Coronary artery (tissue), 2 donors: ENCODE results near the gene KRTAP5-2.

Experiments used
- DNase-seq: peaks from one replicate; pipeline ENCODE4 v3.0.0-alpha.2; 2017; ENCODE audit warnings: low spot score
- H3K27ac ChIP-seq, 2 donors: fragments of 200-600 bp; sonication (generic); one replicate each; pipeline ENCODE4 v1.5.1; 2016 to 2019
- H3K4me3 ChIP-seq: fragments of 200-600 bp; sonication (generic); 2 replicates; pipeline ENCODE4 v1.5.1; 2016; ENCODE audit warnings: mild to moderate bottlenecking, moderate library complexity
- CTCF ChIP-seq: fragments of 200-600 bp; sonication (generic); IDR thresholded peaks from one replicate; pipeline ENCODE4 v1.5.1; 2019; ENCODE audit warnings: antibody characterized with exemption

Gene KRTAP5-2

GRCh38 chr11:1633864-1634263, 35.8 kb upstream of the KRTAP5-2 start:
- no peak overlapping the region for H3K4me3 ChIP-seq
- no peak for DNase-seq
- TF ChIP-seq CTCF: no peak
- H3K27ac ChIP-seq: no peak overlapping the region

GRCh38 chr11:1632053-1632714, 34.1 kb upstream of the KRTAP5-2 start:
- no peak overlapping the region for H3K4me3 ChIP-seq
- DNase-seq: no peak
- no peak for TF ChIP-seq CTCF
- no peak overlapping the region for H3K27ac ChIP-seq

GRCh38 chr11:1631066-1631568, 33.0 kb upstream of the KRTAP5-2 start:
- no peak for TF ChIP-seq CTCF
- H3K4me3 ChIP-seq: no peak overlapping the region
- no peak overlapping the region for H3K27ac ChIP-seq
- DNase-seq: no peak

GRCh38 chr11:1630271-1630670, 32.2 kb upstream of the KRTAP5-2 start:
- TF ChIP-seq CTCF: no peak
- no peak overlapping the region for H3K27ac ChIP-seq
- DNase-seq: no peak
- no peak overlapping the region for H3K4me3 ChIP-seq

GRCh38 chr11:1629326-1630185, 31.5 kb upstream of the KRTAP5-2 start, which contains the start of gene KRTAP5-5:
Gene KRTAP5-5, plus strand, starts transcription at chr11:1629775. Its CDS starts 66 bp downstream, at chr11:1629841.
- Histone ChIP-seq H3K27ac (no peak within 1 kb of the TSS), H3K4me3 (no peak within 1 kb of the TSS)
- DNase-seq: no peak
- TF ChIP-seq CTCF: no peak

- peak; percentile 70 for TF ChIP-seq CTCF
- H3K4me3 ChIP-seq: no peak overlapping the region
- no peak overlapping the region for H3K27ac ChIP-seq
- no peak for DNase-seq
These were observed 30.6 kb upstream of the KRTAP5-2 start for GRCh38 chr11:1628506-1629325.
